ENCODE results near the gene TMEM181.

GRCh38 chr6:158631678-158632537, 72.0 kb downstream of the TMEM181 start:
- TF ChIP-seq CTCF (IDR thresholded peaks at IDR 0.05) (no peak), SIN3A (IDR thresholded peaks at IDR 0.05; ENCODE audit: borderline replicate concordance, insufficient read depth, low read depth, low read length) (no peak)

All from Panc1 (cell line).